Breast epithelium (tissue), 3 donors: ENCODE data around the gene IPO13.

Source experiments
- POLR2AphosphoS5 ChIP-seq, 3 donors: sonication (generic); formaldehyde crosslinking; IDR thresholded peaks; one replicate each; pipeline ENCODE4 v1.6.1; 2017; ENCODE audit warnings: antibody characterized with exemption in 3 of 3
- TF ChIP-seq, protein P1 (sequence below), 3 donors: fragments of 450-650 bp; IDR thresholded peaks; one replicate each; pipeline ENCODE4 v1.5.1; 2016 to 2017; ENCODE audit warnings: antibody characterized with exemption in 3 of 3, mild to moderate bottlenecking in 3 of 3, moderate library complexity in 3 of 3

DNA sequence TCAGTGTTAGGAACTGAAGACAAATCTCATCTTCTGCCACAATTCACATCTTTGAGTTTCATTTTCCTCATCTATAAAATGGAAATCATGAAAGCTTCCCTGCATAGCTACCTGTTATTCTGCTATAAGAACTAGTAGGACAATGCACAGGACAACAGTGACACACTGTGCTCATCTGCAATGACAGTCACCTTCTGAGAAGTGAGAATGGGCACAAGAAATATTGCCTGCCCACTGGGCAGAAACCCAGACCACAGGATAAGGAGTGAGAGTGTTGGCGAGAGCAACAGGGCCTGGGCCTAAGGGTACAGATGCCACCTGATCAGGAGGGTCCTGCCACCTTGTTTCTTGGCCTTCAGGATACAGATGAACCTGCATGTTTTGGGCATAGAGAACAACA is 36.4 kb upstream of the IPO13 start:
- TF ChIP-seq, protein P1, sequence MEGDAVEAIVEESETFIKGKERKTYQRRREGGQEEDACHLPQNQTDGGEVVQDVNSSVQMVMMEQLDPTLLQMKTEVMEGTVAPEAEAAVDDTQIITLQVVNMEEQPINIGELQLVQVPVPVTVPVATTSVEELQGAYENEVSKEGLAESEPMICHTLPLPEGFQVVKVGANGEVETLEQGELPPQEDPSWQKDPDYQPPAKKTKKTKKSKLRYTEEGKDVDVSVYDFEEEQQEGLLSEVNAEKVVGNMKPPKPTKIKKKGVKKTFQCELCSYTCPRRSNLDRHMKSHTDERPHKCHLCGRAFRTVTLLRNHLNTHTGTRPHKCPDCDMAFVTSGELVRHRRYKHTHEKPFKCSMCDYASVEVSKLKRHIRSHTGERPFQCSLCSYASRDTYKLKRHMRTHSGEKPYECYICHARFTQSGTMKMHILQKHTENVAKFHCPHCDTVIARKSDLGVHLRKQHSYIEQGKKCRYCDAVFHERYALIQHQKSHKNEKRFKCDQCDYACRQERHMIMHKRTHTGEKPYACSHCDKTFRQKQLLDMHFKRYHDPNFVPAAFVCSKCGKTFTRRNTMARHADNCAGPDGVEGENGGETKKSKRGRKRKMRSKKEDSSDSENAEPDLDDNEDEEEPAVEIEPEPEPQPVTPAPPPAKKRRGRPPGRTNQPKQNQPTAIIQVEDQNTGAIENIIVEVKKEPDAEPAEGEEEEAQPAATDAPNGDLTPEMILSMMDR (IDR thresholded peaks at IDR 0.05): no peak
- no peak for TF ChIP-seq POLR2AphosphoS5 (IDR thresholded peaks at IDR 0.05)
